NCI-H2196 treated with DMSO at 0.1 percent for 48 hours (cell line): ENCODE results near the gene NGEF.
"Not testable (repeated sequence)": the region's sequence is repeated elsewhere in the genome, so short reads cannot be mapped to it uniquely, and the experiment has no call there.

Experiments
- DNase-seq: peaks from one replicate; lab custom pipeline; 2025; ENCODE audit not compliant: unreplicated experiment; lab: John Stamatoyannopoulos, UW

Gene NGEF

GRCh38 chr2:232873909-232874641, 139.0 kb downstream of the NGEF start:
- no peak for DNase-seq

GRCh38 chr2:232873292-232873908, 139.7 kb downstream of the NGEF start:
- DNase-seq = no peak

GRCh38 chr2:232872826-232873225, 140.2 kb downstream of the NGEF start:
- no peak for DNase-seq

GRCh38 chr2:232871835-232872736, 141.0 kb downstream of the NGEF start:
- no peak for DNase-seq

GRCh38 chr2:232871418-232871834, 141.6 kb downstream of the NGEF start:
- no peak for DNase-seq

- DNase-seq = no peak
Measured at GRCh38 chr2:232870766-232871371, 142.2 kb downstream of the NGEF start.

- no peak for DNase-seq
Measured at GRCh38 chr2:232870018-232870765, 142.9 kb downstream of the NGEF start, which contains the start of gene SNORC. Gene SNORC (plus strand): TSS chr2:232870264. CDS start chr2:232870342, 78 bp downstream.

GRCh38 chr2:232869138-232870017, 143.7 kb downstream of the NGEF start:
- DNase-seq = no peak

- no peak for DNase-seq
Measured at GRCh38 chr2:232866104-232866503, 147.0 kb downstream of the NGEF start.

- DNase-seq = no peak
Measured at GRCh38 chr2:232865165-232865564, 147.9 kb downstream of the NGEF start.

GRCh38 chr2:232863996-232864395, 149.1 kb downstream of the NGEF start:
- no peak for DNase-seq

- no peak for DNase-seq
Measured at GRCh38 chr2:232861353-232861752, 151.7 kb downstream of the NGEF start.

GRCh38 chr2:232860593-232861241, 152.3 kb downstream of the NGEF start:
- no peak for DNase-seq

- no peak for DNase-seq
Measured at GRCh38 chr2:232859385-232859916, 153.6 kb downstream of the NGEF start.

- DNase-seq = no peak
Measured at GRCh38 chr2:232857158-232857563, 155.9 kb downstream of the NGEF start.

- no peak for DNase-seq
Measured at GRCh38 chr2:232854082-232854481, 159.0 kb downstream of the NGEF start.

GRCh38 chr2:232852676-232853075, 160.4 kb downstream of the NGEF start:
- DNase-seq = no peak

- DNase-seq = not testable (repeated sequence)
Measured at GRCh38 chr2:232852081-232852480, 161.0 kb downstream of the NGEF start.

- DNase-seq = no peak
Measured at GRCh38 chr2:232850039-232850438, 163.0 kb downstream of the NGEF start.
